Cardiac muscle cell (in vitro differentiated cells and primary cell): ENCODE data around the gene MYL6B. TPM values are rescaled to one million over a fixed set of nuclear protein-coding genes. Genes with fewer than 3 reads are reported as not detected.

ENCODE experiments used
- DNase-seq, 2 donors: peaks; one replicate each; pipeline versions ENCODE4 v3.0.0 to v3.0.0-alpha.2; 2010 to 2017; ENCODE audit warnings: low read depth in 1 of 2, low spot score in 1 of 2
- H3K27ac ChIP-seq: fragments of 200-600 bp; sonication (generic); 2 replicates; pipeline ENCODE4 v1.5.1; 2016
- H3K27me3 ChIP-seq: fragments of 200-600 bp; sonication (generic); 2 replicates; pipeline ENCODE4 v1.6.0; 2016; ENCODE audit warnings: control low read depth
- H3K36me3 ChIP-seq: fragments of 200-600 bp; sonication (generic); 2 replicates; pipeline ENCODE4 v1.5.1; 2016; ENCODE audit warnings: control low read depth
- H3K4me1 ChIP-seq: fragments of 200-600 bp; sonication (generic); 2 replicates; pipeline ENCODE4 v1.8.1; 2017; ENCODE audit warnings: low read depth, mild to moderate bottlenecking, mixed run types
- H3K4me3 ChIP-seq: fragments of 200-600 bp; sonication (generic); 2 replicates; pipeline ENCODE4 v1.5.1; 2016; ENCODE audit warnings: mild to moderate bottlenecking
- H3K9me3 ChIP-seq: fragments of 200-600 bp; sonication (generic); 2 replicates; pipeline ENCODE4 v1.5.1; 2017; ENCODE audit warnings: low read depth, mild to moderate bottlenecking, control low read depth
- CTCF ChIP-seq: IDR thresholded peaks from 2 replicates; pipeline ENCODE4 v1.5.1; 2012; ENCODE audit warnings: low read depth, mild to moderate bottlenecking, low read length
- polyA plus RNA-seq: library from polyadenylated mRNA; unstranded; fragments of >200 nt; fragmentation: Nextera tagmentation; extraction: Ambion mirVana; gene quantifications from 2 replicates; pipeline ENCODE4 v1.2.1, GENCODE V29; 2016
- total RNA-seq: library from RNA; depleted of rRNA; stranded (reverse); fragments of >200 nt; gene quantifications from 2 replicates; pipeline ENCODE4 v1.2.3, GENCODE V29; 2016

MYL6B gene
- total and polyA plus RNA-seq, 2 experiments from 2014 or later = 142 to 293 TPM

- TF ChIP-seq CTCF = no peak
- Histone ChIP-seq H3K4me3 (no peak overlapping the region), H3K36me3 (peaks cover 20% of the 10 kb centered on the region), H3K27me3 (no peaks in the 10 kb centered on the region), H3K9me3 (no peaks in the 10 kb centered on the region), H3K4me1 (peaks cover 22% of the 10 kb centered on the region), H3K27ac (no peak overlapping the region)
- DNase-seq = no peak
Measured at GRCh38 chr12:56129942-56130495, 22.4 kb upstream of the MYL6B start.

- H3K36me3 ChIP-seq = peaks cover 20% of the 10 kb centered on the region
- peaks cover 22% of the 10 kb centered on the region for H3K4me1 ChIP-seq
- TF ChIP-seq CTCF = no peak
Measured at GRCh38 chr12:56130876-56131275, 21.5 kb upstream of the MYL6B start.

GRCh38 chr12:56134897-56135296 lies 17.5 kb upstream of the MYL6B start:
- no peak for TF ChIP-seq CTCF
- no peak for DNase-seq
- Histone ChIP-seq H3K9me3 (no peaks in the 10 kb centered on the region), H3K4me1 (peaks cover under 1% of the 10 kb centered on the region), H3K36me3 (peaks cover 45% of the 10 kb centered on the region), H3K27me3 (no peaks in the 10 kb centered on the region), H3K4me3 (no peak overlapping the region), H3K27ac (no peak overlapping the region)

More at GRCh38 chr12:56130876-56131275, 21.5 kb upstream of the MYL6B start:
- Histone ChIP-seq H3K27ac (no peak overlapping the region), H3K9me3 (no peaks in the 10 kb centered on the region), H3K27me3 (no peaks in the 10 kb centered on the region), H3K4me3 (no peak overlapping the region)
- no peak for DNase-seq

GRCh38 chr12:56137853-56138571 lies 14.4 kb upstream of the MYL6B start:
- no peaks in the 10 kb centered on the region for H3K9me3 ChIP-seq
- no peak overlapping the region for H3K4me3 ChIP-seq
- peaks cover 41% of the 10 kb centered on the region for H3K36me3 ChIP-seq
- H3K4me1 ChIP-seq = no peaks in the 10 kb centered on the region
- no peak for DNase-seq
- H3K27me3 ChIP-seq = no peaks in the 10 kb centered on the region
- TF ChIP-seq CTCF = no peak
- H3K27ac ChIP-seq = no peak overlapping the region

- DNase-seq = no peak
- Histone ChIP-seq H3K27ac (no peak overlapping the region), H3K27me3 (no peaks in the 10 kb centered on the region), H3K4me1 (no peaks in the 10 kb centered on the region), H3K9me3 (no peaks in the 10 kb centered on the region), H3K36me3 (peaks cover 43% of the 10 kb centered on the region), H3K4me3 (no peak overlapping the region)
- TF ChIP-seq CTCF = no peak
Measured at GRCh38 chr12:56141946-56142784, 10.2 kb upstream of the MYL6B start.
